SJSA1 (cell line): ENCODE results near the gene BLTP3A. TPM values are rescaled to one million over a fixed set of nuclear protein-coding genes. Genes with fewer than 3 reads are reported as not detected.

Experiments used
- DNase-seq, 2 experiments: peaks; one replicate each; pipeline ENCODE4 v3.0.0-alpha.2; 2015 to 2020; ENCODE audit warnings: low spot score in 2 of 2, low read depth in 1 of 2
- H3K27ac ChIP-seq: fragments of 250-450 bp; sonication (Bioruptor Pico); 2 replicates; pipeline ENCODE4 v1.5.1; 2020; ENCODE audit warnings: mild to moderate bottlenecking, moderate library complexity
- H3K27me3 ChIP-seq: fragments of 250-450 bp; sonication (Bioruptor Pico); replicated peaks from 2 replicates; pipeline ENCODE4 v1.5.1; 2020; ENCODE audit warnings: mild to moderate bottlenecking, moderate library complexity
- H3K36me3 ChIP-seq: fragments of 250-450 bp; sonication (Bioruptor Pico); 2 replicates; pipeline ENCODE4 v1.5.1; 2020; ENCODE audit warnings: mild to moderate bottlenecking
- H3K4me1 ChIP-seq: fragments of 250-450 bp; sonication (Bioruptor Pico); replicated peaks from 2 replicates; pipeline ENCODE4 v1.6.1; 2021; ENCODE audit warnings: mild to moderate bottlenecking
- H3K4me3 ChIP-seq: fragments of 250-450 bp; sonication (Bioruptor Pico); 2 replicates; pipeline ENCODE4 v1.5.1; 2020; ENCODE audit warnings: mild to moderate bottlenecking
- H3K9me3 ChIP-seq: fragments of 250-450 bp; sonication (Bioruptor Pico); replicated peaks from 2 replicates; pipeline ENCODE4 v1.5.1; 2020; ENCODE audit warnings: mild to moderate bottlenecking
- total RNA-seq: library from RNA; depleted of rRNA; stranded (reverse); fragments of >200 nt; shearing (Covaris generic); gene quantifications from 2 replicates; pipeline ENCODE4 v1.2.3, GENCODE V29; 2014; rRNA removed

The BLTP3A gene
- total RNA-seq, 1 experiment from 2014 or later = 5.4 TPM

- Histone ChIP-seq H3K27ac (no peak overlapping the region), H3K27me3 (no peaks in the 10 kb centered on the region), H3K4me3 (no peak overlapping the region), H3K4me1 (no peaks in the 10 kb centered on the region), H3K9me3 (no peaks in the 10 kb centered on the region), H3K36me3 (peaks cover 14% of the 10 kb centered on the region; the same call in 1 of the 2 replicates)
- DNase-seq = no peak
These were observed 43.1 kb downstream of the BLTP3A start for GRCh38 chr6:34834789-34835518.

DNA sequence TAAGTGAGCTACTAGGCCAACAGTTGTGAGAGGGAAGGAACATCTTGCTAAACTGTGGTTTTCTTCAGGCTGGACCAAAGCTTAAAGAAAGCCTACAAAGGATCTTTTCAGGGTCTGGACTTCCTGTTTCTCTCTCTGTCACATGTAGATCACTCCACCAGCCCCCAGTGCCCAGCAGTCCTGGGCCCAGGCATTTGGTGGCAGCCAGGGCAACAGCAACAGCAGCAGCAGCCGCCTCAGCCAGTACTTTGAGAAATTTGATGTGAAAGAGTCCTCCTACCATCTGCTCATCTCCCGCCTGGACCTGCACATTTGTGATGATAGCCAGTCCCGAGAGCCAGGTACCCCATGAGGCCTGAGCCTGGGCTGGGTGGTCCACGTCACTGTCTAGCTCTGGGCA is 44.1 kb downstream of the BLTP3A start:
- Histone ChIP-seq H3K4me1 (no peaks in the 10 kb centered on the region), H3K36me3 (peaks cover 14% of the 10 kb centered on the region; the same call in 1 of the 2 replicates), H3K9me3 (no peaks in the 10 kb centered on the region), H3K27me3 (no peaks in the 10 kb centered on the region), H3K27ac (no peak overlapping the region), H3K4me3 (no peak overlapping the region)
- DNase-seq = no peak

DNA sequence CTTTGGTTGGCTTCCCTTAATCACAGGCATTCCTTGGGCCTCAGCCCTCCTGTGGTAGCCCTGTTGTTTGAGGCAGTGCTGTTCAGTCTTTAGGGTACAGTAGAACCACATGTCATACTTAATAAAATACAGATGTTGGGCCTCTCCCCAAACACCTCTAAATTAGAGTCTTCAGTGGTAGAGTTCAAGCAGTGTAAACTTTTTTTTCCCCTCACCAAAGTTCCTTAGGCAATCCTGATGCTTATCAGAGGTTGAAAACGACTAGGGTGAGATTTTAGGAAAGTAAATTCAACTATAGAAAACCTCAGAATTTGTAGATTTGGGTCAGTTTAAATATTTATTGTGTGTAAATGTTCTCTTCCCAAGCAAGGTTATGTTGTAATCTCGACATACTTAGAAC is 44.6 kb downstream of the BLTP3A start:
- H3K27me3 ChIP-seq = no peaks in the 10 kb centered on the region
- DNase-seq = no peak
- no peak overlapping the region for H3K4me3 ChIP-seq
- H3K27ac ChIP-seq = no peak overlapping the region
- peaks cover 14% of the 10 kb centered on the region; the same call in 1 of the 2 replicates for H3K36me3 ChIP-seq
- H3K9me3 ChIP-seq = no peaks in the 10 kb centered on the region
- H3K4me1 ChIP-seq = no peaks in the 10 kb centered on the region

DNA sequence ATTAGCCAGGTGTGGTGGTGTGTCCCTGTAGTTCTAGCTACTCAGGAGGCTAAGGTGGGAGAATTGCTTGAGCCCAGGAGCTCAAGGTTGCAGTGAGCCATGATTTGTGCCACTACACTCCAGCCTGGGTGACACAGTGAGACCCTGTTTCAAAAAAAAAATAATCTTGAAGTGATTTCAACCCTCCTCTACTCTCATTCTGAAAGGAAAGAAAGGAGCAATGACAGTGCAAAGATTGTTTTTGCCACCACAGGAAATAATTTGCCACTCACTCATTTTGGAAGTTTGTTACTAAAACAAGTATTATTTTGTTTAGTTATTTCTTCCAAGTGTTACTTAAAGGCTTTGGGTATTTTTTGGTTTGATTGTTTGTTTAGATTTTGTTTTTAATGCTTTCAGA is 45.6 kb downstream of the BLTP3A start:
- H3K4me3 ChIP-seq = no peak overlapping the region
- no peak for DNase-seq
- no peaks in the 10 kb centered on the region for H3K4me1 ChIP-seq
- H3K9me3 ChIP-seq = no peaks in the 10 kb centered on the region
- peaks cover 14% of the 10 kb centered on the region; the same call in 1 of the 2 replicates for H3K36me3 ChIP-seq
- H3K27me3 ChIP-seq = no peaks in the 10 kb centered on the region
- no peak overlapping the region for H3K27ac ChIP-seq

GRCh38 chr6:34839666-34840352 is 47.9 kb downstream of the BLTP3A start:
- Histone ChIP-seq H3K27ac (no peak overlapping the region), H3K4me3 (no peak overlapping the region), H3K27me3 (no peaks in the 10 kb centered on the region), H3K4me1 (no peaks in the 10 kb centered on the region), H3K36me3 (peaks cover 10% of the 10 kb centered on the region; the same call in 1 of the 2 replicates), H3K9me3 (no peaks in the 10 kb centered on the region)
- no peak for DNase-seq

Other genes with a start within 250 kb of the BLTP3A start
- gene SPDEF, start 235.8 kb upstream of the BLTP3A start, total RNA-seq = not detected in 2 replicates
- 28.7 and 47.8 TPM in 2 replicates for gene ILRUN, start 95.3 kb upstream of the BLTP3A start, total RNA-seq
- 158 and 167 TPM in 2 replicates for gene SNRPC, start 34.6 kb upstream of the BLTP3A start, total RNA-seq
- gene TAF11, start 96.0 kb downstream of the BLTP3A start, total RNA-seq = 63.7 and 72.5 TPM in 2 replicates
- gene ANKS1A, start 97.2 kb downstream of the BLTP3A start, total RNA-seq = 8.1 and 10.9 TPM in 2 replicates